K562 (cell line): ENCODE measurements around the gene SENP3. TPM values are rescaled to one million over a fixed set of nuclear protein-coding genes. Genes with fewer than 3 reads are reported as not detected.

Source experiments
- AFF1 ChIP-seq, 2 experiments: fragments of 450-650 bp; IDR thresholded peaks; 2 replicates each; pipeline ENCODE4 v1.6.1; 2018; ENCODE audit warnings: mild to moderate bottlenecking in 2 of 2, low read depth in 1 of 2; ENCODE audit not compliant: partially characterized antibody in 2 of 2
- CREB3L1 ChIP-seq: fragments of 450-650 bp; IDR thresholded peaks from 2 replicates; pipeline ENCODE4 v1.6.1; 2014; ENCODE audit warnings: low read depth, mild to moderate bottlenecking, moderate library complexity, borderline replicate concordance
- ID3 ChIP-seq, 2 experiments: fragments of 250-450 bp in 1 of 2; fragments of 450-650 bp in 1 of 2; sonication (Bioruptor Pico) in 1 of 2; IDR thresholded peaks; 2 replicates each; pipeline versions ENCODE4 v1.6.1 to v1.8.0; 2016 to 2021; ENCODE audit warnings: mild to moderate bottlenecking in 2 of 2, moderate library complexity in 2 of 2, missing compliant biosample characterization in 1 of 2, missing genetic modification characterization in 1 of 2
- KDM4B ChIP-seq, 2 experiments: fragments of 450-650 bp in 1 of 2; sonication (generic) in 1 of 2; IDR thresholded peaks; 2 replicates each; pipeline ENCODE4 v1.6.1; 2016 to 2017; ENCODE audit warnings: borderline replicate concordance in 2 of 2, antibody characterized with exemption in 1 of 2, low read depth in 1 of 2, mild to moderate bottlenecking in 1 of 2
- MECOM ChIP-seq: fragments of 250-450 bp; sonication (Bioruptor Pico); IDR thresholded peaks from 2 replicates; pipeline ENCODE4 v1.8.0; 2022; ENCODE audit warnings: inconsistent platforms
- NCOA1 ChIP-seq: fragments of 450-650 bp; IDR thresholded peaks from 2 replicates; pipeline ENCODE4 v1.6.1; 2016; ENCODE audit warnings: low read depth
- NR2C2 ChIP-seq, 2 experiments: fragments of 200-800 bp in 1 of 2; sonication (Bioruptor generic) in 1 of 2; sonication (generic) in 1 of 2; formaldehyde crosslinking in 1 of 2; IDR thresholded peaks; 2 replicates each; pipeline versions ENCODE4 v1.6.1 to v1.8.0; 2016 to 2022; ENCODE audit warnings: mild to moderate bottlenecking in 1 of 2, missing compliant biosample characterization in 1 of 2, missing genetic modification characterization in 1 of 2, missing genetic modification reagents in 1 of 2
- PTTG1 ChIP-seq: fragments of 450-650 bp; IDR thresholded peaks from 2 replicates; pipeline ENCODE4 v1.6.1; 2016; ENCODE audit warnings: low read depth, mild to moderate bottlenecking, missing genetic modification characterization, missing compliant biosample characterization
- ZBTB2 ChIP-seq: fragments of 450-650 bp; IDR thresholded peaks from 2 replicates; pipeline ENCODE4 v1.6.1; 2016; ENCODE audit warnings: antibody characterized with exemption
- ZNF436 ChIP-seq: fragments of 250-450, 450-650 bp; sonication (Bioruptor Pico); formaldehyde crosslinking; IDR thresholded peaks from 2 replicates; pipeline ENCODE4 v1.7.0; 2020; ENCODE audit warnings: mild to moderate bottlenecking
- ZNF592 ChIP-seq: fragments of 450-650 bp; IDR thresholded peaks from 2 replicates; pipeline ENCODE4 v1.6.1; 2017; ENCODE audit warnings: antibody characterized with exemption, mild to moderate bottlenecking
- ZNF699 ChIP-seq: fragments of 250-450 bp; sonication (Bioruptor Pico); IDR thresholded peaks from 2 replicates; pipeline ENCODE4 v1.8.0; 2021; ENCODE audit warnings: mild to moderate bottlenecking, moderate library complexity; ENCODE audit not compliant: insufficient replicate concordance
- polyA plus RNA-seq, 8 experiments: library from polyadenylated mRNA; depleted of rRNA in 4 of 8; stranded (reverse) in 5 of 8; unstranded in 3 of 8; fragments of >200 nt; fragmentation: Nextera tagmentation in 2 of 8; fragmentation: Illumina TruSeq in 1 of 8; extraction: Ambion mirVana in 2 of 8; extraction: Trizol in 1 of 8; gene quantifications; 2 replicates each; pipeline versions ENCODE4 v1.2.1 to v1.2.3, GENCODE V29; 2011 to 2014; ENCODE audit warnings: inconsistent platforms in 1 of 8, missing spikeins in 1 of 8
- total RNA-seq, 7 experiments: library from RNA; depleted of rRNA in 6 of 7; stranded (reverse); fragments of >200 nt in 6 of 7; fragmentation: Illumina TruSeq in 2 of 7; extraction: Trizol in 2 of 7; gene quantifications; 2 replicates each; pipeline versions ENCODE4 v1.2.1 to v1.2.3, GENCODE V29; 2011 to 2021; ENCODE audit warnings: low replicate concordance in 1 of 7

Gene SENP3
- total and polyA plus RNA-seq, 9 of the 15 experiments (the other 6 are each of a cell fraction or from before 2014, with no cell fraction given), result 0.63 to 102 (median 78.8) TPM

GRCh38 chr17:7583253-7584109 is 21.8 kb downstream of the SENP3 start, which contains the start of gene MPDU1 (continued):
- TF ChIP-seq AFF1 (IDR thresholded peaks at IDR 0.05; ENCODE audit: low read depth in 1 of 2, partially characterized antibody in 2 of 2) (peak in 1 of 2 experiments; percentile 98), NCOA1 (peak; percentile 89), ZNF436 (CRISPR knock-in tag) (no peak), KDM4B (IDR thresholded peaks at IDR 0.05; ENCODE audit: borderline replicate concordance in 2 of 2, low read depth in 1 of 2) (peak in 1 of 2 experiments; percentile 58; a peak in 1 of 4 replicates), NR2C2 (CRISPR knock-in tag; IDR thresholded peaks at IDR 0.05) (peak; percentile 75), NR2C2 (tag; IDR thresholded peaks at IDR 0.05) (peak; percentile 66), ZBTB2 (peak; percentile 89), PTTG1 (no peak), ZNF699 (CRISPR knock-in tag) (no peak), CREB3L1 (peak; percentile 96), ID3 (CRISPR knock-in tag; IDR thresholded peaks at IDR 0.05) (no peak), ID3 (tag; IDR thresholded peaks at IDR 0.05) (peak; percentile 93), MECOM (no peak), ZNF592 (peak; percentile 98)
